ENCODE results near the gene ARMH3.

Gene ARMH3

DNA sequence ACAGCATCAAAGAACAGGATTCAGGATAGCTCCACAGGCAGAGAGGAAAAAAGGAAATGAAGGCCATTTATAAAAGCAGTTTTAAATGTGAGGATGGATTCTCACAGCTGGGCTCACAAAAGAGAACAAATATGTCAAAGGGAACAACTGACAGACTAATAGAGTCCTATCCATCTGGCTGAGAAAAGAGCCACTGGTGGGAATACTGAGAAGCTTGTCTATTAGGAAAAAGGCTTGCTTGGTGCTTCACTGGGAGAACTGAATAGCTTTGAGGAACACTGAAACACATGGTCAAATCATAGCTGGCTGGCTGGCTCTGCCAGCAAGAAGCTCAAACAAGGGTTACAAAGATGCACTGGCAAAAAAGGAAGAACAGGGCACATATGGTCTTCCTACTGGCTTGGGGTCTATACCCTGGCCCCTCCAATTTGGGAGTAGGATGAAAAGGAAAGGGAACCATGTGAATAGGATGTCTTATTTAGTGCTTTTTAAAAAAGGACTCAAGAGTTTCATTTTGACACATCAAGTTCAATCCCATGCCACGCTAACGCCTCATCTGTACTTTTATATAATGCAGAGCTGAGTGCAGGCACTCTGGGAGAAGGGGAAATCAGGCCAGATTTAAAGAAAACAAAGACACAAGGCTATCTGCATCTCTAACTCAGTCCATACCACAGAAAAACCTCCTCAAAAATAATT lies 167.6 kb downstream of the ARMH3 start:
- no peaks in the 10 kb centered on the region for H3K36me3 ChIP-seq (replicated peaks)
- no peak overlapping the region for H3K4me3 ChIP-seq (ENCODE audit: low read depth, low read length)
- no peak for DNase-seq
- H3K27me3 ChIP-seq (replicated peaks) = no peaks in the 10 kb centered on the region
- H3K27ac ChIP-seq = no peak overlapping the region
- no peak for TF ChIP-seq CTCF (IDR thresholded peaks at IDR 0.05; ENCODE audit: low read depth, low read length, missing control alignments)
- in situ Hi-C loops (cut with HindIII; ENCODE audit: low pct_ligation_motif_present, low sequenced_read_pairs) = loop anchor here (25.0 kb wide), 1 partner anchor 124 kb away; no protein-coding TSS in a partner anchor

DNA sequence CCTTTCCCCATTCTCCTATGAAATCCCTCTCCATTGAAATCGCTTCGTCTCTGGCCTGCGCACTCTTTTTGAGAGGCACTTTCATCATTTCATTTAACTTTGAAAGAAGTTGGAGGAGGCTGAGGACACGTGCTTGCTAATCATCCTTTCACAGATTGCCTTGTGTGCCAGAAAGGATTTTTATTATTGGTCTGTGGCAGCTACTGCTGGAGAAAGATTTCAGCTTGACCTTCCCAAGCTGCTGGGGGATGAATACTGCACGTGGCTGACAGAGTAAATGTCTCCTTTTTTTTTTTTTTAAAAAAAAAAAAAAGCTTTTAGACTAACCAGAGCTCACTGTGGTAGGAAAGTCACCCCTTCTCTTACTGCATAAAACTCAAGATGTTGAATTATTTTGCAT lies 168.2 kb downstream of the ARMH3 start:
- in situ Hi-C loops (cut with HindIII; ENCODE audit: low pct_ligation_motif_present, low sequenced_read_pairs) = loop anchor here (25.0 kb wide), 1 partner anchor 125 kb away; no protein-coding TSS in a partner anchor
- Histone ChIP-seq H3K36me3 (replicated peaks) (no peaks in the 10 kb centered on the region), H3K4me3 (ENCODE audit: low read depth, low read length) (no peak overlapping the region), H3K27ac (no peak overlapping the region), H3K27me3 (replicated peaks) (no peaks in the 10 kb centered on the region)
- no peak for DNase-seq
- no peak for TF ChIP-seq CTCF (IDR thresholded peaks at IDR 0.05; ENCODE audit: low read depth, low read length, missing control alignments)

DNA sequence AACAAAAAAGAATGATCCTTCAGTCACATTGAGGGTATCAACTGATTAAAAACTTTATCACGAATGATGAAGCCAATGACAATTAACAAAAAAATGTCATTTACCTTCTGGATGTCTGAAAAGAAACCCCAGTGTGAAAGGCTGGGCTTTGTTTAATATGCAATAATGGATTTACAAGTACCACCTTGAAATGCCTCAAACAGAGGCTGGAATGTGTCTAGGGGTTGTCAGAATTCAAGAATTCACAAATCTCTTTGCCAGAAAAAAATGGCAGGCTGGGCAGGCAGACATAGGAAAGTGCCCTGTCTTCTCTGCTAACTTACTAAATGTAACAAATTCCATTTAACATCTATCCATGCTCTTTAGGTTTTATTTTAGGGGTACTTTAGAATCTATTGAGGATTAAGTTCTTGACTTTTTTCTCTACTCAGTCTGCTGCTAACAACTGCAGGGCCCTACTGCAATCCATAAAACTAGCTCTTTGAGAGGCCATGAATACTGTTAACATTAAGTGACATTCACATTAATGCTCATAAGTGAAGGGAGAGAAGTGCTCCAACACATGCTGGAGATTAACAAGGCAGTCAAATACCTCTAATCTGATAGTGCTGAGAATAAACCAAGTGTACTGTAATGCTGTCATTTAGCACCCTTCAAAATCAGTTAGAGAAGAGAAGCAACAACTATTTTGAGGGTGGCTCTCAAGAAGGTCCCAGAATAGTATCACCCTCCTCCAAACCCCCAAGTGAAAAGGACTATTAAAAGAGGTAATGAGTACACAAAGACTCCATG lies 169.3 kb downstream of the ARMH3 start:
- H3K27me3 ChIP-seq (replicated peaks) = no peaks in the 10 kb centered on the region
- no peak overlapping the region for H3K4me3 ChIP-seq (ENCODE audit: low read depth, low read length)
- no peak for TF ChIP-seq CTCF (IDR thresholded peaks at IDR 0.05; ENCODE audit: low read depth, low read length, missing control alignments)
- in situ Hi-C loops (cut with HindIII; ENCODE audit: low pct_ligation_motif_present, low sequenced_read_pairs) = loop anchor here (25.0 kb wide), 1 partner anchor 126 kb away; no protein-coding TSS in a partner anchor
- H3K36me3 ChIP-seq (replicated peaks) = no peaks in the 10 kb centered on the region
- no peak for DNase-seq
- no peak overlapping the region for H3K27ac ChIP-seq

DNA sequence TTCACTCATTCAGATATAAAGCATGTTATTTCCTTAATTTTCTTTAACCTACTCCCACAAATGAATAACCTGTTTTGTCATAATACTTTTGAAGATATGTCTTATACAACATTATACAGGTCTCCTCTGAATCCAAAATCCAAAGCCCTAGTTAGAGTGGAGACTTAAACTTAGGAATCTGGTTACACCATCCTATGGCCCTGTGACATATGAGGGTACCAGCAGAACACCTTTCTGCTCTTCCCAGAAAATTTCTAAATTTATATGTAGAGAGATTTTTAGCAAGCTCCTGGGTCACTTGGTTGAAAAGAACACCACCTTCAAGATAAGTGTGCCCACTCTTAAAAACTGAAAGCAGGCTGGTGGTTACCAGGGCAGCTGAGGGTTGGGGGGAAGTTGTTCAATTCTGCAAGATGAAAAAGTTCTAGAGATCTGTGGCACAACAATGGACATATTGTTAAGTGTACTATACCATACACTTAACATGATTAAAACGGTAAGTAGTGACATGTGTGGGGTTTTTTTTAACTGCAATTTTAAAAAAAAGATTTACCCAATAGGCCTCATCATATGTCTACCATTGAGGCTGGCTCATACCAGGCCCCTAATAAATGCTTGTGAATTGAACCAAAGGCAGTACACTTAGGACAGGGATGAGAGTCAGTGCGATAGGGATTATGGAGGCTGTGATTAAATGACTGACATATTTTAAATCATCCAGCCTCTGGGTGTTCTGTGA lies 174.8 kb downstream of the ARMH3 start:
- Histone ChIP-seq H3K36me3 (replicated peaks) (no peaks in the 10 kb centered on the region), H3K27ac (no peak overlapping the region), H3K4me3 (ENCODE audit: low read depth, low read length) (no peak overlapping the region), H3K27me3 (replicated peaks) (no peaks in the 10 kb centered on the region)
- in situ Hi-C loops (cut with HindIII; ENCODE audit: low pct_ligation_motif_present, low sequenced_read_pairs) = loop anchor here (25.0 kb wide), 1 partner anchor 131 kb away; no protein-coding TSS in a partner anchor
- DNase-seq = no peak
- no peak for TF ChIP-seq CTCF (IDR thresholded peaks at IDR 0.05; ENCODE audit: low read depth, low read length, missing control alignments)

DNA sequence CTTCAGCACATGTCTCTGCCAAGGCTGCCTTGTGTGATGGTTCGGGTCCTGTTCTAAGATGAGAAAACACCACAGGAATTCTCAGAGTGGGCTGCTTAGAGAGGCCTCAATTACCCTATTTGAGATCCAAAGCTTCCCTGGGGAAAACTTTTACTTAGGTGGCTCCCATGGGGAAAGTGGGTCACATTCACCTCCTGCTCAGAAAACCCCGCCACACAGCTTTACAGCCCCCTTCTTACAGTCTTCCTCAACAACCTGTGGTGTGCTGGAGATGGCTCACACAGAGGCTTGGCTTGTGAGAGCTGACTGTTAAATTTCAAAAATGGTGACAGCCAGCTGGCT lies 175.8 kb downstream of the ARMH3 start:
- Histone ChIP-seq H3K36me3 (replicated peaks) (no peaks in the 10 kb centered on the region), H3K27me3 (replicated peaks) (no peaks in the 10 kb centered on the region), H3K27ac (peak overlapping the region; percentile 49), H3K4me3 (ENCODE audit: low read depth, low read length) (no peak overlapping the region)
- no peak for DNase-seq
- no peak for TF ChIP-seq CTCF (IDR thresholded peaks at IDR 0.05; ENCODE audit: low read depth, low read length, missing control alignments)
- in situ Hi-C loops (cut with HindIII; ENCODE audit: low pct_ligation_motif_present, low sequenced_read_pairs) = loop anchor here (25.0 kb wide), 1 partner anchor 132 kb away; no protein-coding TSS in a partner anchor
